Measurements from ENCODE around the gene TBC1D7.

The TBC1D7 gene

DNA sequence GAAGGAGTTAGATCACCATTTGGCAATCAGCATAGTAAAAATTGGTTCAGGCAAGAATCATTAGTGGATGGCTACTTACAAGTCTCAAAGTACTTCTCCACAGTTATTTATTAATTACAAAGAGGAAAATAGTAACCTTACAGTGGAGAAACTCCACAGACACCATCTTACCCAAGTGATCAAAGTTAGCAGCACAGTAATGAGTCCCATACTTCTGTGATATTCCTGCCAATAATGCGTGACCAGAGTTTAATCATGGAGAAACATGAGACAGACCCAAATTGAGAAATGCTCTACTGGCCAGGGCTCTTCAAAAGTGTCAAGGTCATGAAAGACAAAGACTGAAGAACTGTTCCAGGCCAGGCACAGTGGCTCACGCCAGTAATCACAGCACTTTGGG is 9.5 kb downstream of the TBC1D7 start:
- DNase-seq = no peak

- DNase-seq = no peak
Observed at GRCh38 chr6:13315896-13316295, 12.4 kb downstream of the TBC1D7 start.

GRCh38 chr6:13314806-13315205 is 13.5 kb downstream of the TBC1D7 start:
- no peak for DNase-seq

DNA sequence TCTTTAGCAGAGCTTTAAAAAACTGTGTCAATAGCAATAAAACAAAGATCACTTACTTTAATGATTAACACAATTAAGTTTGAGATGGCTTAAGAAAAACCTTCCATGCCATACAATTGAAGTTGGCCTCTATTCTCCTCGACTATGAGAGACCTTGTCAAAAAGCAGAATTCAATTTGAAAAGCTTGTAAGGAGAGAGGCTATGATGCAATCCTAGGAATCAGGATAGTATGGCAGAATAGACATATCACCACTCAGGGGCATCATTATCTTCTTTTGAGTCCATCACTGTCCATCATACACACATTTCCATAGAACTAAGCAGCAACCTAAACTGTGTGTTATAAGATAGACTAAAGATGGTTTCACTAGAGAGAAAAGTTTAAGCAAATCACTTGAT is 17.2 kb downstream of the TBC1D7 start:
- no peak for DNase-seq

DNA sequence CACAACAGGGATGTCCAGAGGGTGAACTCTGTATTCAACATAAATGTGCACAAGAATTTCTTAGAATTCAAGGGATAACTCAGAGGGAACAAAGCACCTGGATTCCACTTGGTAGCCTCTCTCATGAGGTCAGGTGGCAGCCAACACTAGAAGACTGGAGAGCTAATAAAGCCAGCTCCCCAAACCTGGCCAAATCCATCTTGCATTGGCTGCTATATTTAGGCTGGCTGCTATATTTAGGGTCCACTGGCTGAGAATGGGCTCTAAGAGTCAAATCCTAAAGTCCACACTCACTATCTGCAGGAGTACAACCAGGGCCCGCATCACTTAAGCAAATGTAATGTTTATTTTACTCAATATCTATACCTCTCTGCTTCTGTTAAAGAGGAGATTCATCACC is 20.0 kb downstream of the TBC1D7 start:
- no peak for DNase-seq

GRCh38 chr6:13307508-13307995 is 20.8 kb downstream of the TBC1D7 start:
- DNase-seq = no peak

- DNase-seq = no peak
Observed at GRCh38 chr6:13305791-13306190, 22.5 kb downstream of the TBC1D7 start.

DNA sequence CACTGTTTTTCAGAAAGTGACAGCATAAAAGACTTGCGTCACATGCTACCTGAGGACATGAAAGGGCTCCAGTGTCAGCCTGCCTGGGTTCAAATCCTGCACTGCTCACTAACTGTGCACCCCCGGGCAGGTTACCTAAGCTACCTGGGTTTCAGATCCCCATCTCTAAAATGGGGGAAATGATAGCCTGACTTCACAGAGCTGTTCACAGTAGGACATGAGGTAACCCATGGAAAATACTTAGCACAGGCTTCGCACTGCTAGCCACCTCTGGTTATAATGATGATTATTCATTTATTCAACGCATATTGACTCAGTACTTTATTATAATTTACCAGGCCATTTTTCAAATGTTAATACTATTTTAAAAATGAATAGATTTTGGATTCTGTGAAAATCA is 23.0 kb downstream of the TBC1D7 start:
- DNase-seq = no peak

- DNase-seq = no peak
Observed at GRCh38 chr6:13304580-13305260, 23.6 kb downstream of the TBC1D7 start.

GRCh38 chr6:13304101-13304500 is 24.2 kb downstream of the TBC1D7 start:
- no peak for DNase-seq

- peak; percentile 13 for DNase-seq
Observed at GRCh38 chr6:13303668-13304017, 24.7 kb downstream of the TBC1D7 start.

- DNase-seq = peak; percentile 91
Observed at GRCh38 chr6:13302751-13303667, 25.3 kb downstream of the TBC1D7 start.

GRCh38 chr6:13302291-13302690 is 26.0 kb downstream of the TBC1D7 start:
- DNase-seq = no peak

DNA sequence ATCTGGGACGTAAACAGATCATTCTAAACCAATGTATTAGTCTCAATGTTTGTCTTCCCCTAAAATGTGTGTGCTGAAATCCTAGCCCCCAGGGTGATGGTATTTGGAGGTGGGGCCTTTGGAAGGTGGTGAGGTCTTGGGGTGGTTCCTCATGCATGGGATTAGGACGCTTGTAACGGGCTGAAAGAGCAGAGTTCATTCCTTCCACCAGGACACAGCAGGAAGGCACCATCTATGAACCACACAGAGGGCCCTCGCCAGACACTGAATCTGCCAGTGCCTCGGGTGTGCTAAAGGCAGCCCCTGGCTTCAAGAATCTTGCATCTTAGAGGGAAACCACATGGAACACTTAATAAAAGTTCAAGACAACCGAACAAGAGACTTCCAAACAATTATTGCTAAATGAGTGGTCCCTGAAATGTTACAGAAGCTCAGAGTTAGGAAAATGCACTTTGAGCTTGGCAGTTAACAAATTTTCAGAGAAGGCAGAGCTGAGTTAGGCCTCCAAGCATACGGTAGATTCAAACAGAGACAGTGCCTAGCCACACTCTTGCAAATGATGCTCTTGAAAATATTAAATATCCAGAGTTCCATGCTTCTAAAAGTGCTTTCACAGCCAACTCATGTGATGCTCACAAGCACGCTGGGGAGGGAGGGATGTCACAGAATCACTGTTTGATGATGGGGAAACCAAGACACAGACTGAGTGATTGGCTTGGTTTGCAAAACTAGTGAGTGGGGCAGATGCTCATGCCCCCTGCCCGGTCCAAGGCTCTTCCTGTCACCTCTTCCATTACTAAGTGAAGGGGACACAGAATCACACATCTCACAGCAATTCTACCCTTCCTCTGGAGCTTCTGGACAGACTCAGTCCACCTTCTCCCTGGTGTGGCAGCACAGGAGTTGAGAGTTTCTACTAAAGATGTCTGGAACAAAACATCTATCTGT is 27.4 kb downstream of the TBC1D7 start:
- DNase-seq = no peak

- DNase-seq = no peak
Observed at GRCh38 chr6:13299918-13300317, 28.4 kb downstream of the TBC1D7 start.

- no peak for DNase-seq
Observed at GRCh38 chr6:13299403-13299821, 28.9 kb downstream of the TBC1D7 start.

DNA sequence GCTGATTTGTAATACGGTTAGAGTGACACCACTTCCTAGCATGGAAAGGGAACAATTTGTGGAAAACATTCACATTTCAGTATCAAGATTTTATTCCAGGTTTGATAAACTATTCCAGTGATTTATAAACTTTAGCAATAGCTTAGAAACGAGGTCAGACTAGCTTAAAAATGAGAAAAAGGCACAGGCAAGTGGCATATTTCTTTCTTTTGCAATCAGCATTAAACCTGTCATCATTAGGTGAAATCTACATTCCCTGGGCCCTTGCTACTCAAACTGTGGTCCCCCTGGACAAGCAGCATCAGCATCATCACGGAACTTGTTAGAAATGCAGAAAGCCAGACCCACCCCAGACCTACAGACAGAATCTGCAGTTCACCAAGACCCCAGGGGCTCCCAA is 29.9 kb downstream of the TBC1D7 start:
- no peak for DNase-seq

DNA sequence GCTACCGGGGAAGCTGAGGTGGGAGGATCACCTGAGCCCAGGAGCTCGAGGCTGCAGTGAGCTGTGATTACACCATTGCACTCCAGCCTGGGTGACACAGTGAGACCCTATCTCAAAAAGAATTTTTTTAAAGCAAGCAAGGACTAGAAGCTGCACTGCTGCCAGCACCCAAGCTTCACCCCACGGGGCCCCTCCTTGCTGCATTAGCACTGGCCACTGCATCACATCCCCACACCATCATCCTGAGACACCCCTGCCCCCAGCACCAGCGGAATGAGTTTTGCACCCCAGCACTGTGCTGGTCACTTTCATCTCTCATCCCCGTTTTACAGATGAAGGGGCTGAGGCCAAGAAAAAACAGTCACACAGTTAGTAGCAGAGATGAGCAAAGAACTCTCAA is 30.9 kb downstream of the TBC1D7 start:
- DNase-seq = no peak

DNA sequence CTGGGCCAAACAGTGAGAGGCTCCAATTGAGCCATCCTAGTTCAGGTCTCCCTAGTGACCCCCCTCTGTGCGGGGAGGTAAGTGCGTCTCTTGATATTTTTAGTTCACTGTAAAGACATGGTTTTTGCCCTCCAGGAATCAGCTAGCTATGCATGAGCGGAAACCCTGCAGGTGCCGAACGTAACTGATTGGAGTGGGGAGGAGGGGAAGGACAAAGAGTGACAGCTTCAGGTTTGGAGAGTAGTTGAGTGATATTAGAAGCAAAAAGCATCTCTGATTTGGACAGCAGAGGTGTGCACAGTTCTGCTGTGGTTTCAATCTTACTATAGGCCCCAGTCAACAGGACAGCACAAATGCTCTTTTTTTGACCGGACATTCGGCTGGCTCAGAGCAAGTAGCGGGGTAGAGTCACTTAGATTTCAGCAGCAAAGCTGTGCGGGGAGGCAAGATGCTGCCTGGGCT is 31.8 kb downstream of the TBC1D7 start:
- no peak for DNase-seq

- no peak for DNase-seq
Observed at GRCh38 chr6:13295576-13295975, 32.8 kb downstream of the TBC1D7 start.

DNA sequence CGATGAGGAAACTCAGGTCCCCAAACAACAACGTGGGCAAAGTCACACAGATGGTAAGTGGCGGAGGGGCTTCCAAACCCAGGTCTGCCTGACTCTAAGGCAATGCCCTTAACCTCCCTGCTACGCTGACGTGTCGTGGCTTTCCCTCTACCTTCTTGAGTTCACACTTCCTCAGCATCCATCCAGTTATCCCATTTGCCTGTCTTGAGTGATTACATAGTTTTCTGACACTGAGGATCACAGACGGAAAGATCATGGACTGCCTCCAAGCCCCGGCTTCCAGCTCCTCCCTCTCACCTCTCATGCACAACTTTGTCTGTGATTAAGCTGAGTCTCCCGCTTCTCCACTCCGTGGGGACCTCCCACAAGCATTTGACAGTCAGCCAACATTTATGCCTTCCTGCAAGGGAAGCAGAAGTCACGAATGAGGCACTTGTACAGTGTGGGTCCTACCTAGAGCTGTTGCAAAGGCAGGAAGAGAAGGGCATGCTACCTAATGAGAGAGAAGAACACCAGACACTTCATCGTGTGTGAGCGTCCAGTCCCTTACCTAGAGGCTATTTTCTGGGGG is 33.8 kb downstream of the TBC1D7 start:
- no peak for DNase-seq

- DNase-seq = no peak
Observed at GRCh38 chr6:13292774-13293173, 35.6 kb downstream of the TBC1D7 start.

- no peak for DNase-seq
Observed at GRCh38 chr6:13290335-13290734, 38.0 kb downstream of the TBC1D7 start.

Measured in NCI-H2029 treated with DMSO at 0.1 percent for 48 hours (cell line).